DOHH2 (cell line): ENCODE data around the gene GPC5.

Experiments
- EZH2phosphoT487 ChIP-seq: fragments of 200-600 bp; sonication (generic); IDR thresholded peaks from 2 replicates; pipeline ENCODE4 v1.6.1; 2017; ENCODE audit warnings: borderline replicate concordance, mild to moderate bottlenecking, antibody characterized with exemption, low read length, moderate library complexity, mixed read lengths
- TF ChIP-seq, protein P1 (sequence below): fragments of 200-600 bp; sonication (generic); IDR thresholded peaks from one replicate; pipeline ENCODE4 v1.5.1; 2014; ENCODE audit warnings: antibody characterized with exemption, mild to moderate bottlenecking, low read depth, low read length; ENCODE audit not compliant: poor library complexity, severe bottlenecking

DNA sequence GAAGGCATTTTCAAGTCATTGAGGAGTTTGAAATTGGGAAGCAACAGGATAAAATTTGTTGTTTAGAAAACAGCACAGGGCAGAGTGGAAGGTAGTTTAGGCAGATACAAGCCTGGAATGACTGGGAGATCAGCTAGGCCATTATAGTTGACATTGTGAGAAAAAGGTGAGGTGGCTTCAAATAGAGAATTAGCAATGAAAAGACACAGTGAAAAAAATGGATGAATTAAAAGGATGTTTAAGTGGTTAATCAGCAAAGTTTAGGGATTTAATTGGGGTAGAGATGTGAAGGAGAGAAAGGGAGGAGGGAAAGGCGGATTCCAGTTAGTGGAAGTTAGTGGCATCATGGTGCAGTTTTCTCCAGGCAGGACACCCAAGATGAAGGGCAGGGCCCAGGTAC, 1257.7 kb downstream of the GPC5 start:
- TF ChIP-seq, protein P1, sequence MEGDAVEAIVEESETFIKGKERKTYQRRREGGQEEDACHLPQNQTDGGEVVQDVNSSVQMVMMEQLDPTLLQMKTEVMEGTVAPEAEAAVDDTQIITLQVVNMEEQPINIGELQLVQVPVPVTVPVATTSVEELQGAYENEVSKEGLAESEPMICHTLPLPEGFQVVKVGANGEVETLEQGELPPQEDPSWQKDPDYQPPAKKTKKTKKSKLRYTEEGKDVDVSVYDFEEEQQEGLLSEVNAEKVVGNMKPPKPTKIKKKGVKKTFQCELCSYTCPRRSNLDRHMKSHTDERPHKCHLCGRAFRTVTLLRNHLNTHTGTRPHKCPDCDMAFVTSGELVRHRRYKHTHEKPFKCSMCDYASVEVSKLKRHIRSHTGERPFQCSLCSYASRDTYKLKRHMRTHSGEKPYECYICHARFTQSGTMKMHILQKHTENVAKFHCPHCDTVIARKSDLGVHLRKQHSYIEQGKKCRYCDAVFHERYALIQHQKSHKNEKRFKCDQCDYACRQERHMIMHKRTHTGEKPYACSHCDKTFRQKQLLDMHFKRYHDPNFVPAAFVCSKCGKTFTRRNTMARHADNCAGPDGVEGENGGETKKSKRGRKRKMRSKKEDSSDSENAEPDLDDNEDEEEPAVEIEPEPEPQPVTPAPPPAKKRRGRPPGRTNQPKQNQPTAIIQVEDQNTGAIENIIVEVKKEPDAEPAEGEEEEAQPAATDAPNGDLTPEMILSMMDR: no peak
- no peak for TF ChIP-seq EZH2phosphoT487
